ENCODE data around the gene CTSC.

DNA sequence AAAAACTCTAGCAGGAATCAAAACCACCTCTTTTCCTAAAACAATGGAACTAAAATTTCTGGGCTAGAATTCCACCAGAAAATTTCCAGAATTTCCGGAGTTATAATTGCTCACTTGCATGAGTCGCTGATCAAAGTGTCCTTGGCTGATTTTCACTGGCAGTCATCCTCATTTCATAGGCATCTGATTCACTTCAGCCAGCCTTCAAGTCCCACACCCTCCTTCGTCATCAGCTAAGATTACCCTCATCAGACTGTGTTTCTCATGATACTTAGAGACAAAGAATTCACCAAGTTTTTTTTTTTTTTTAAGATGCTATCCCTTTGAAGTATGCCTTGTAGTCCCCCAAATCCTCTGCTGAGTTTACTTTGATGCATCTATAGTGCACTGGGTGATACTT, 90.8 kb downstream of the CTSC start:
- TF ChIP-seq, protein P1, sequence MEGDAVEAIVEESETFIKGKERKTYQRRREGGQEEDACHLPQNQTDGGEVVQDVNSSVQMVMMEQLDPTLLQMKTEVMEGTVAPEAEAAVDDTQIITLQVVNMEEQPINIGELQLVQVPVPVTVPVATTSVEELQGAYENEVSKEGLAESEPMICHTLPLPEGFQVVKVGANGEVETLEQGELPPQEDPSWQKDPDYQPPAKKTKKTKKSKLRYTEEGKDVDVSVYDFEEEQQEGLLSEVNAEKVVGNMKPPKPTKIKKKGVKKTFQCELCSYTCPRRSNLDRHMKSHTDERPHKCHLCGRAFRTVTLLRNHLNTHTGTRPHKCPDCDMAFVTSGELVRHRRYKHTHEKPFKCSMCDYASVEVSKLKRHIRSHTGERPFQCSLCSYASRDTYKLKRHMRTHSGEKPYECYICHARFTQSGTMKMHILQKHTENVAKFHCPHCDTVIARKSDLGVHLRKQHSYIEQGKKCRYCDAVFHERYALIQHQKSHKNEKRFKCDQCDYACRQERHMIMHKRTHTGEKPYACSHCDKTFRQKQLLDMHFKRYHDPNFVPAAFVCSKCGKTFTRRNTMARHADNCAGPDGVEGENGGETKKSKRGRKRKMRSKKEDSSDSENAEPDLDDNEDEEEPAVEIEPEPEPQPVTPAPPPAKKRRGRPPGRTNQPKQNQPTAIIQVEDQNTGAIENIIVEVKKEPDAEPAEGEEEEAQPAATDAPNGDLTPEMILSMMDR (conservative IDR thresholded peaks at IDR 0.05): no peak
- no peak for TF ChIP-seq EZH2 (IDR thresholded peaks at IDR 0.05; ENCODE audit: low read depth)

All from PC-9 (cell line).